Right ventricle myocardium superior (tissue), 1 donor: ENCODE results near the gene ADRA2B. TPM values are rescaled to one million over a fixed set of nuclear protein-coding genes. Genes with fewer than 3 reads are reported as not detected.
A peak's percentile ranks its signal among the peaks of the same experiment; 100 is the strongest.

Source experiments
- ATAC-seq: fragments of 200-7000 bp; cut with Tn5 transposase; one replicate; pipeline ENCODE4 v1.9.1; 2020; ENCODE audit warnings: mild to moderate bottlenecking; ENCODE audit not compliant: poor library complexity
- DNase-seq: peaks from one replicate; pipeline ENCODE4 v3.0.0-alpha.2; 2020
- intact Hi-C: fragments of 100-400 bp; cut with DNase I; formaldehyde crosslinking; loops from one replicate; pipeline ENCODE4 v1.11.2; 2022
- total RNA-seq: library from RNA; stranded (reverse); fragmentation: NEBNext Ultra II Directional; extraction: Animal tissue kit (Norgen Biotek cat#: 25700); gene quantifications from one replicate; pipeline ENCODE4 v1.2.1, GENCODE V29; 2021
- donor health status: DM: no; HTN: yes; CAD: no; lungs with severe emphysema.

The ADRA2B gene
- total RNA-seq, 1 donor from 2014 or later: 6.4 TPM

- ATAC-seq (no peak), DNase-seq (no peak)
- intact Hi-C loops: loop anchor here (5.0 kb wide), 1 partner anchor 35 kb away; no protein-coding TSS in a partner anchor
Observed at GRCh38 chr2:96111823-96112500, 4.4 kb downstream of the ADRA2B start.

GRCh38 chr2:96111257-96111640 lies 5.1 kb downstream of the ADRA2B start:
- DNase-seq (no peak), ATAC-seq (no peak)
- intact Hi-C loops: loop anchor here (5.0 kb wide), 1 partner anchor 34 kb away; no protein-coding TSS in a partner anchor

- DNase-seq: no peak
- no peak for ATAC-seq
- intact Hi-C loops: loop anchor here (5.0 kb wide), 1 partner anchor 33 kb away; no protein-coding TSS in a partner anchor
Observed at GRCh38 chr2:96110621-96111256, 5.6 kb downstream of the ADRA2B start.

- intact Hi-C loops: loop anchor here (5.0 kb wide), 1 partner anchor 33 kb away; no protein-coding TSS in a partner anchor
- no peak for DNase-seq
- ATAC-seq: no peak
Observed at GRCh38 chr2:96109931-96110511, 6.3 kb downstream of the ADRA2B start.

GRCh38 chr2:96109361-96109680 lies 7.0 kb downstream of the ADRA2B start:
- intact Hi-C loops: no loop called here
- DNase-seq (no peak), ATAC-seq (peak; percentile 18)

GRCh38 chr2:96108541-96109360 lies 7.6 kb downstream of the ADRA2B start:
- peak; percentile 76 for DNase-seq
- intact Hi-C loops: no loop called here
- peak; percentile 71 for ATAC-seq

- ATAC-seq (no peak), DNase-seq (no peak)
- intact Hi-C loops: no loop called here
Observed at GRCh38 chr2:96108151-96108540, 8.2 kb downstream of the ADRA2B start.

GRCh38 chr2:96107708-96108065 lies 8.7 kb downstream of the ADRA2B start:
- intact Hi-C loops: no loop called here
- no peak for ATAC-seq
- no peak for DNase-seq

GRCh38 chr2:96106991-96107707 lies 9.2 kb downstream of the ADRA2B start:
- intact Hi-C loops: no loop called here
- ATAC-seq: no peak
- DNase-seq: no peak

GRCh38 chr2:96105994-96106715 lies 10.2 kb downstream of the ADRA2B start:
- ATAC-seq (no peak), DNase-seq (no peak)
- intact Hi-C loops: no loop called here

- intact Hi-C loops: no loop called here
- no peak for DNase-seq
- no peak for ATAC-seq
Observed at GRCh38 chr2:96105152-96105915, 11.0 kb downstream of the ADRA2B start.

GRCh38 chr2:96104487-96104861 lies 11.9 kb downstream of the ADRA2B start:
- ATAC-seq (no peak), DNase-seq (no peak)
- intact Hi-C loops: no loop called here

- intact Hi-C loops: no loop called here
- ATAC-seq (peak; percentile 77), DNase-seq (no peak)
Observed at GRCh38 chr2:96103761-96104486, 12.4 kb downstream of the ADRA2B start.

- no peak for DNase-seq
- ATAC-seq: no peak
- intact Hi-C loops: no loop called here
Observed at GRCh38 chr2:96103187-96103601, 13.2 kb downstream of the ADRA2B start.

- ATAC-seq: no peak
- intact Hi-C loops: no loop called here
- DNase-seq: no peak
Observed at GRCh38 chr2:96102596-96103186, 13.7 kb downstream of the ADRA2B start.

GRCh38 chr2:96100893-96101304 lies 15.5 kb downstream of the ADRA2B start:
- intact Hi-C loops: no loop called here
- ATAC-seq (no peak), DNase-seq (no peak)
